GM04503 (cell line): Measurements from ENCODE around the gene CSMD2.
"Not testable (repeated sequence)": the region's sequence is repeated elsewhere in the genome, so short reads cannot be mapped to it uniquely, and the experiment has no call there.

Source experiments
- DNase-seq: peaks from one replicate; pipeline ENCODE4 v3.0.0-alpha.2; 2012; ENCODE audit warnings: low read depth

The CSMD2 gene

GRCh38 chr1:34164771-34165391 lies at the start of gene CSMD2:
TSS of gene CSMD2 (minus strand) at chr1:34165230. CDS start at chr1:34165097, 133 bp downstream.
- DNase-seq = no peak

GRCh38 chr1:34213956-34214355 lies 48.9 kb upstream of the CSMD2 start:
- DNase-seq = no peak

- DNase-seq = no peak
Measured at GRCh38 chr1:34212673-34213072, 47.6 kb upstream of the CSMD2 start.

GRCh38 chr1:34199927-34200326 lies 34.9 kb upstream of the CSMD2 start:
- peak; percentile 11 for DNase-seq

- no peak for DNase-seq
Measured at GRCh38 chr1:34192621-34193020, 27.6 kb upstream of the CSMD2 start.

- no peak for DNase-seq
Measured at GRCh38 chr1:34190692-34191091, 25.7 kb upstream of the CSMD2 start.

GRCh38 chr1:34188985-34189384 lies 24.0 kb upstream of the CSMD2 start:
- no peak for DNase-seq

GRCh38 chr1:34188418-34188817 lies 23.4 kb upstream of the CSMD2 start:
- no peak for DNase-seq

- DNase-seq = no peak
Measured at GRCh38 chr1:34186741-34187494, 21.9 kb upstream of the CSMD2 start.

GRCh38 chr1:34183381-34183780 lies 18.4 kb upstream of the CSMD2 start:
- DNase-seq = not testable (repeated sequence)

GRCh38 chr1:34178072-34178471 lies 13.0 kb upstream of the CSMD2 start:
- no peak for DNase-seq

GRCh38 chr1:34176830-34177603 lies 12.0 kb upstream of the CSMD2 start, which contains the start of gene C1orf94:
TSS of gene C1orf94 (plus strand) at chr1:34176907. CDS start at chr1:34177790, 883 bp downstream.
- DNase-seq = no peak

GRCh38 chr1:34175744-34176143 lies 10.7 kb upstream of the CSMD2 start:
- no peak for DNase-seq

GRCh38 chr1:34167389-34167788 lies 2.4 kb upstream of the CSMD2 start:
- DNase-seq = no peak

- DNase-seq = no peak
Measured at GRCh38 chr1:34166625-34167361, 1.8 kb upstream of the CSMD2 start.

- no peak for DNase-seq
Measured at GRCh38 chr1:34166191-34166624, 1.2 kb upstream of the CSMD2 start.

GRCh38 chr1:34165422-34165921 lies 442 bp upstream of the CSMD2 start:
- no peak for DNase-seq

GRCh38 chr1:34163792-34164731 lies 968 bp downstream of the CSMD2 start:
- no peak for DNase-seq

- DNase-seq = peak; percentile 63
Measured at GRCh38 chr1:34162852-34163766, 1.9 kb downstream of the CSMD2 start.

GRCh38 chr1:34156739-34157138 lies 8.3 kb downstream of the CSMD2 start:
- no peak for DNase-seq
